Breast epithelium (tissue), 4 donors: ENCODE results near the gene SLC7A5. TPM values are rescaled to one million over a fixed set of nuclear protein-coding genes. Genes with fewer than 3 reads are reported as not detected.
"Not testable (repeated sequence)": the region's sequence is repeated elsewhere in the genome, so short reads cannot be mapped to it uniquely, and the experiment has no call there.

Experiments
- DNase-seq, 2 donors: peaks; one replicate each; pipeline ENCODE4 v3.0.0-alpha.2; 2019; ENCODE audit warnings: low spot score in 2 of 2
- H3K27ac ChIP-seq, 2 donors: fragments of 200-600 bp; sonication (generic) in 1 of 2; one replicate each; pipeline ENCODE4 v1.5.1; 2016 to 2019; ENCODE audit warnings: mild to moderate bottlenecking in 1 of 2
- H3K27me3 ChIP-seq, 2 donors: fragments of 200-600 bp; sonication (generic) in 1 of 2; one replicate each; pipeline versions ENCODE4 v1.5.1 to v1.6.0; 2017 to 2019; ENCODE audit warnings: control low read depth in 1 of 2, mild to moderate bottlenecking in 1 of 2
- H3K36me3 ChIP-seq: fragments of 200-600 bp; one replicate; pipeline ENCODE4 v1.5.1; 2019
- H3K4me1 ChIP-seq, 2 donors: fragments of 200-600 bp; sonication (generic); one replicate each; pipeline ENCODE4 v1.5.1; 2016 to 2019; ENCODE audit warnings: control low read depth in 1 of 2
- H3K4me3 ChIP-seq, 3 donors: fragments of 200-600 bp; sonication (generic); 1 replicate in 2 of 3; 2 replicates in 1 of 3; pipeline ENCODE4 v1.5.1; 2016 to 2019; ENCODE audit warnings: mild to moderate bottlenecking in 3 of 3, moderate library complexity in 2 of 3
- H3K9me3 ChIP-seq, 2 donors: fragments of 200-600 bp; sonication (generic) in 1 of 2; one replicate each; pipeline ENCODE4 v1.5.1; 2016 to 2019; ENCODE audit warnings: control low read depth in 1 of 2
- CTCF ChIP-seq, 3 donors: fragments of 450-650 bp; IDR thresholded peaks; one replicate each; pipeline ENCODE4 v1.5.1; 2016 to 2017; ENCODE audit warnings: antibody characterized with exemption in 3 of 3, mild to moderate bottlenecking in 3 of 3, moderate library complexity in 3 of 3
- POLR2A ChIP-seq: fragments of 450-650 bp; IDR thresholded peaks from one replicate; pipeline ENCODE4 v1.6.1; 2016; ENCODE audit warnings: antibody characterized with exemption, mild to moderate bottlenecking, moderate library complexity
- POLR2AphosphoS5 ChIP-seq, 3 donors: sonication (generic); formaldehyde crosslinking; IDR thresholded peaks; one replicate each; pipeline ENCODE4 v1.6.1; 2017; ENCODE audit warnings: antibody characterized with exemption in 3 of 3
- intact Hi-C: fragments of 100-400 bp; cut with DNase I; formaldehyde crosslinking; loops from one replicate; pipeline ENCODE4 v1.15.1; 2023; ENCODE audit warnings: low total_unique reads
- total RNA-seq, 3 donors: library from RNA; depleted of rRNA; stranded (reverse); fragments of >200 nt; gene quantifications; one replicate each; pipeline ENCODE4 v1.1.0, GENCODE V29; 2016

SLC7A5 gene
- total RNA-seq, 3 donors from 2014 or later = 0.48 to 7.3 (median 5.9) TPM

DNA sequence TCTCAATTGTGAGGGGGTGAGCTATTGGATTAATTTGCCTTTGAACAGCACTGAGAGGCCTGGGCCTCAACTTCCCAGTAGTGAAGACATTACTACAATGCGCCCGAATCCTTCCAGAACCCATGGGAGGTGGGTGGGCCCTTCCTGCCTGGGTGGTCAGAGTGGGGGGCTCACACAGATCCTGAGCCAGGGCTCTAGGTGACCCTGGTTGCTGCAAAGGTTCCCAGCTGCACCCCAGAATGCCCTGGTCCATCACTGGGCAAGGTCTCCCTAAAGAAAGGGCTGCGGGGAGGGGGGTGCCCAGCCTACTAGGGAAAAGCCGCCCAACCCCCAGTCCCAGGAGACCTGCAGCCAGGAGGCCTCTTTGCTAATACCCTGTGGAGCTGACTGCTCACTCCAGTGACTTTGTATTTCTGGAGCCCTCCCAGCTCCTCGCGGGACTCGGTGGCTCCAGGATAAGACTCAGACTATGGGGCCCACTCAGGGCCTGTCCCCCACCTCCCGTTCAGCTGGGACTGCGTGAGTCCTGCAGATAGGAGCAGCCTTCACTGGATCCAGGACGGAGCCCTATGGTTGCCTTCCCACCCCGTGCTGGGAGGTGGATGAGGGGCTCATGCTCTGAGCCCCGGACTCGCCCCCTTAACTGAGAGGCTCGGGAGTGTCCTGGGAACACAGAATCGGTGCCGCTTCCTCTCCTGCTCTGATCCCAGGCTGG is 40.2 kb downstream of the SLC7A5 start:
- peaks cover 0 to 12% of the 10 kb centered on the region in 2 donors for H3K27me3 ChIP-seq
- no peak for TF ChIP-seq POLR2A
- no peak for TF ChIP-seq POLR2AphosphoS5 (IDR thresholded peaks at IDR 0.05)
- no peak for TF ChIP-seq CTCF (IDR thresholded peaks at IDR 0.05)
- DNase-seq = no peak
- no peak overlapping the region for H3K4me3 ChIP-seq
- H3K36me3 ChIP-seq = no peaks in the 10 kb centered on the region
- intact Hi-C loops = no loop called here
- H3K9me3 ChIP-seq = no peaks in the 10 kb centered on the region
- no peak overlapping the region for H3K27ac ChIP-seq
- no peaks in the 10 kb centered on the region for H3K4me1 ChIP-seq

GRCh38 chr16:87828071-87828906 is 41.0 kb downstream of the SLC7A5 start:
- intact Hi-C loops = no loop called here
- H3K4me3 ChIP-seq = no peak overlapping the region
- TF ChIP-seq POLR2AphosphoS5 (IDR thresholded peaks at IDR 0.05) (no peak), CTCF (IDR thresholded peaks at IDR 0.05) (no peak), POLR2A (no peak)
- DNase-seq = no peak
- H3K27ac ChIP-seq = no peak overlapping the region
- no peaks in the 10 kb centered on the region for H3K4me1 ChIP-seq
- H3K36me3 ChIP-seq = no peaks in the 10 kb centered on the region
- peaks cover 0 to 14% of the 10 kb centered on the region in 2 donors for H3K27me3 ChIP-seq
- no peaks in the 10 kb centered on the region for H3K9me3 ChIP-seq

DNA sequence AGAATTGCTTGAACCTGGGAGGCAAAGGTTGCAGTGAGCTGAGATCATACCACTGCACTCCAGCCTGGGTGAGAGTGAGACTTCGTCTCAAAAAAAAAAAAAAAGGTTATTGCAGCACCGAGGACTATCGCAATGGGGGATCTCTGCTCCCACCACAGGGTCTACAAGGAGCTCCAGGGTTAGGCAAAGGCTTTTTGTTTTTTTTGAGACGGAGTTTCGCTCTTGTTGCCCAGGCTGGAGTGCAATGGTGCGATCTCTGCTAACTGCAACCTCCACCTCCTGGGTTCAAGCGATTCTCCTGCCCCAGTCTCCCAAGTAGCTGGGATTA is 41.8 kb downstream of the SLC7A5 start:
- H3K36me3 ChIP-seq, H3K4me1 ChIP-seq, H3K4me3 ChIP-seq, H3K9me3 ChIP-seq, H3K27ac ChIP-seq, intact Hi-C loops, DNase-seq: not testable (repeated sequence)
- H3K27me3 ChIP-seq = peaks cover 0 to 14% of the 10 kb centered on the region in 2 donors

DNA sequence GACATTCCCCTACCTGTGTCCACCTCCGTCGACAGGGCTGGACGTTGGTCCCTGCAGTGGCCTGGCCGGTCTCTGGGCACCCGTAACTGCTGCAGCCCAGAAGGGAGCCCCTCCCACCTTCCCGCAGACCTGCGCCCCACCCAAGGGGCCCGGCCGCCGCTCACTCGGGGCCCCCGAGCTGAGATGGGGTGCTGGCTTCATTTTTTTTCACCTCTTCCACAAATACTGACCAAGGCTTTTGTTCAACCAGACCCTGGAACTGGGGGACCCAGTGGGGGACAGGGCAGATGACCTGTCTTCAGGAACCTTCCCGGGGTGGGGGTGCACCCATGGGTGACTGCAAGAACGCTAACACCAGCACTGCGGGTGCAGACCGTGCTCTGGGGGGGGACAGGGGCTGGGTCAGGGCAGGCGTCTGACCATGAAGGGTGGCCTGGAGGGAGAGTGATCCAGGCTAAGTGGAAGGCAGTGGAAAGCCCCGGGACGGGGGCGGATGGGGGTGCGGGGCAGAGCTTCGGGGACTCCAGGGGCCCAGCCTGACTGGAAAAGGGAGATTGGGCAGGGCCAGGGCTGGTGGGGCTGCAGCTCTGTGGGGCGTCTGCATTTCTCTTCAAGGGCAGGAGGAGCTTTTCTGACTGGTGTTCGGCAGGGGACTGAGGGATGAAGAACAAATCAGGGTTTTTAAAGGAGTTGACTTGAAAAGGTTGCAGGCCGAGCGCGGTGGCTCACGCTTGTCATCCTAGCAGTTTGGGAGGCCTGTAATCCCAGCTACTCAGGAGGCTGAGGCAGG is 42.3 kb downstream of the SLC7A5 start:
- no peaks in the 10 kb centered on the region for H3K9me3 ChIP-seq
- H3K4me3 ChIP-seq = no peak overlapping the region
- no peak overlapping the region for H3K27ac ChIP-seq
- intact Hi-C loops = no loop called here
- no peak for TF ChIP-seq CTCF (IDR thresholded peaks at IDR 0.05)
- no peak for TF ChIP-seq POLR2AphosphoS5 (IDR thresholded peaks at IDR 0.05)
- no peak for TF ChIP-seq POLR2A
- no peaks in the 10 kb centered on the region for H3K36me3 ChIP-seq
- peaks cover 0 to 14% of the 10 kb centered on the region in 2 donors for H3K27me3 ChIP-seq
- no peaks in the 10 kb centered on the region for H3K4me1 ChIP-seq
- no peak for DNase-seq

DNA sequence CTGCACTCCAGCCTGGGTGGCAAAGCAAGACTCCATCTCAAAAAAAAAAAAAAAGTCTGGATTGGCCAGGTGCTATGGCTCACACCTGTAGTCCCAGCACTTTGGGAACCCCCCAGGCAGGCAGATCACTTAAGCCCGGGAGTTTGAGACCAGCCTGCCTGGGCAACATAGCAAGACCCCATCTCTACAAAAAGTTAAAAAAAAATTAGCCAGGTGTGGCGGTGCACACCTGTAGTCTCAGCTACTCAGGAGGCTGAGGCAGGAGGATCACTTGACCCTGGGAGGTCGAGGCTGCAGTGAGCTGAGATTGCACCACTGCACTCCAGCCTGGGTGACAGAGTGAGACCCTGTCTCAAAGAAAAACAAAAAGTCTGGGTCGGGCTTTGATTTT is 42.9 kb downstream of the SLC7A5 start:
- peaks cover 0 to 14% of the 10 kb centered on the region in 2 donors for H3K27me3 ChIP-seq
- intact Hi-C loops, H3K9me3 ChIP-seq, DNase-seq, H3K4me1 ChIP-seq, H3K27ac ChIP-seq, H3K4me3 ChIP-seq, H3K36me3 ChIP-seq: not testable (repeated sequence)

GRCh38 chr16:87825842-87826120 is 43.5 kb downstream of the SLC7A5 start:
- H3K27ac ChIP-seq, intact Hi-C loops, H3K4me1 ChIP-seq, H3K4me3 ChIP-seq, H3K36me3 ChIP-seq, DNase-seq, H3K9me3 ChIP-seq: not testable (repeated sequence)
- peaks cover 0 to 14% of the 10 kb centered on the region in 2 donors for H3K27me3 ChIP-seq
